GM19025 (cell line): Measurements from ENCODE around the gene MMRN1.

Source experiments
- ATAC-seq: cut with Tn5 transposase; IDR thresholded peaks from one replicate; pipeline ENCODE4 v1.9.1; 2021; ENCODE audit warnings: mild to moderate bottlenecking, low read depth, moderate library complexity; ENCODE audit not compliant: unreplicated experiment

The MMRN1 gene

DNA sequence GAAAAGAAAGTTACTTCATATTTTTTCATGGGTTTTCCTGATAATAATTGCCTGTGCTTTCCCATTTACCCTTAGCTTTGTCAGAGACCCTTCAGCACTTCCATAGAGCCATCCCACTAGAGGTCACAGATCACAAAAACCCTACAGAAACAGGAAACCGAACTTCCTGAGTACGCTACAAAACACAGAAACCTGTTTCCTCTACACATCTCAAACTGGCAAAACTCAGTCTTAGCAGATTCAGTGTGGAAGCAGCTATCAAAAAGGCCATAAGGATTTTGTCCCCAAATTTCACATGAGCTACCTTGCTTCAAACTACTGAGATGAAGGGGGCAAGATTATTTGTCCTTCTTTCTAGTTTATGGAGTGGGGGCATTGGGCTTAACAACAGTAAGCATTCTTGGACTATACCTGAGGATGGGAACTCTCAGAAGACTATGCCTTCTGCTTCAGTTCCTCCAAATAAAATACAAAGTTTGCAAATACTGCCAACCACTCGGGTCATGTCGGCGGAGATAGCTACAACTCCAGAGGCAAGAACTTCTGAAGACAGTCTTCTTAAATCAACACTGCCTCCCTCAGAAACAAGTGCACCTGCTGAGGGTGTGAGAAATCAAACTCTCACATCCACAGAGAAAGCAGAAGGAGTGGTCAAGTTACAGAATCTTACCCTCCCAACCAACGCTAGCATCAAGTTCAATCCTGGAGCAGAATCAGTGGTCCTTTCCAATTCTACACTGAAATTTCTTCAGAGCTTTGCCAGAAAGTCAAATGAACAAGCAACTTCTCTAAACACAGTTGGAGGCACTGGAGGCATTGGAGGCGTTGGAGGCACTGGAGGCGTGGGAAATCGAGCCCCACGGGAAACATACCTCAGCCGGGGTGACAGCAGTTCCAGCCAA is at the start of gene MMRN1:
TSS of gene MMRN1 (plus strand) at position 206 of the 902 bp plus-strand sequence. CDS start at position 324, 118 bp downstream.
- peak; percentile 62 for ATAC-seq

DNA sequence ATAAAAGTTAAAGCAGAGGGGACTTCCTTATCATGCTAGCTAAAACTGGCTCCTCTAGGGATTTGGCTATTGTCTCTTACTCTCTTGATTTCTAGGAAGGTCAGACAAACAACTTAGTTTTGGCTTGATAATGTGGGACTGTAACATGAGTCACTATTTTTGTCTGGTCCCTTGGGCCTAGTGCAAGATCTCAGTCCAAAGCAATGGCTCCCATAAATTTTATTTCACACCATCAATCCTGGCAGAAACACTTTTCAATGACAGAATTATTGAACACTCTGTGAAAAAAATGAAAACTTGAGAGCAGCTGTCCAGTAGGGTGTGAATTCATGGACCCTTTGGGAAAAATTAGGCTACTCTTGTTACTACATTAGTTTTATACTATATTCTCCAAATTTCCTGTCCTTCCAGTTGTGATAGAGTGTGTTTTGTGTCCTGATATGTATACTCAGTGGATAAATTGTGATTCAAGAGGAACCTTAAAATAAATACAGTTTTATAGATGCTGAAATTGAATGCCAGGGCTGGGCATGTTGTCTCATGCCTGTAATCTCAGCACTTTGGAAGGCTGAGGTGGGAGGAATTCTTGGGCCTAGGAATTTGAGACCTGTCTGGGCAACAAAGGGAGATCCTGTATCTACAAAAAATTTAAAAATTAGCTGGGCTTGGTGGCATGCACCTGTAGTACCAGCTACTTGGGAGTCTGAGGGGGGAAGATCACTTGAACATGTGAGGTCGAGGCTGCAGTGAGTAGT is 46.9 kb upstream of the MMRN1 start:
- no peak for ATAC-seq

GRCh38 chr4:89855236-89855635 is 39.4 kb upstream of the MMRN1 start:
- no peak for ATAC-seq

- ATAC-seq = no peak
These were observed 33.7 kb upstream of the MMRN1 start for GRCh38 chr4:89860971-89861370.

- no peak for ATAC-seq
These were observed 31.1 kb upstream of the MMRN1 start for GRCh38 chr4:89863533-89863932.

DNA sequence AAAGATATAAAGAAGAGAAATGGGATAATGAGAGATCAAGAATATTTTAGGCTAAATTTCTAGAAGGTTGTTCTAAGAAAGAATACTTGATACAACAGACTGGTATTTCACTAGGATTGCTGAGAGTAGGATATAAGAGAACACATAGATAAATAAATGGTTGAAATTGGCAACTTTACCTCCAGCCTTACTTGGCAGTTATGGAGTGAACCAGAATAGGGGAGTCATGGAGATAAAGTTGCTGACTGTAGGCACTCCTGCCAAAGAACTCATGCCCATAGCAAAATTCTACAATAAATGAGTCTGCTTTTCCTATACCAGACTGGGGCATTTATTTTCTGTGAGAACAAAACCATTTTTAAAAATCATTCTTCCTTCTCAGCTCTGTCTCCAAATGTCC is 26.4 kb upstream of the MMRN1 start:
- ATAC-seq = no peak

DNA sequence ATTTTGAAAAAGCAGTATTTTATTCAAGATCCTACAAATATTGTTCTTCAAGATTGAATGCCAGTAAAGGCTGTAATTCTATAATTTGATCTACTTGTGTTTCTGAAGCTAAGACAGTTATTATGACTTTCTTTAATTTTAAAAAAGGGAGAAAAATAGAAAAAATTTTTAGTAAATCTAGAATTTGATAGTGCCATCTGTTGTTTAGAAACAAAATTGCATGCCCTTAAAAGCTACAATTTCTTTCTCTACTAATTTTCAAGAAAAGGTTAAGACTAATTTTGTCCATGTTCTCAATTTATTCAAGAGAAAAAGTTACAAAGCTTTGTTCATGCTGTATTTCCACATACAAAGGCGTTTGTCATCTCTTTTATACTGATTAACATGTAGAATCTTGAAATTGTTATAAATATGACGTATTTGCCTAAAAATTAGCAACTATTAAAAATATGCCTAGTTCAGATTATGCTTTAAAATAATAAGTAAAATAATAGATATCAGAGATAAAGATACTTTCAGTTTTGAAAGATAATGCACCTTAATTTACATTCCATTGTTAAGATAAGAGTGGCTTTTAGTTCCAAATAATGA is 25.6 kb upstream of the MMRN1 start:
- no peak for ATAC-seq

- no peak for ATAC-seq
These were observed 23.4 kb upstream of the MMRN1 start for GRCh38 chr4:89871211-89871610.

GRCh38 chr4:89876548-89876947 is 18.1 kb upstream of the MMRN1 start:
- no peak for ATAC-seq

DNA sequence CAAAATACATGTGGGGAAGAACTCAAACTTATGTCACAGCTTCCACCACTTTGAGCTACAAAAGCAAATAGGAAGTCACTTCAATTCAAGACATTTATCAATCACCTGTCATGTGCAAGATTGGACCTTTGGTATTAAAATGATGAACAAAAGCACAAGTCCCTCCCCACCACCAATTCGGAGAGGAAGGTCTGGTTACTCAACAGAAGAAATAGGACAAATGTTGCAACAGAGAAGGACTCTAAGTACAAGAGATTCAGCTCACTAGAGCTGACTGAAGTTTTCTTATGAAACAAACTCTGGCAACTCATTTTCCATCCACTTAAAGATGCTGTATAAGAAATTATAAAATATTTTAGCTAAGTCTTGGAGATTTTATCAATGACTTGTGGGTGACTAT is 16.0 kb upstream of the MMRN1 start:
- no peak for ATAC-seq

- no peak for ATAC-seq
These were observed 15.4 kb upstream of the MMRN1 start for GRCh38 chr4:89879215-89879614.

- ATAC-seq = no peak
These were observed 5.4 kb upstream of the MMRN1 start for GRCh38 chr4:89889289-89889688.

GRCh38 chr4:89897867-89898266 is 3.2 kb downstream of the MMRN1 start:
- ATAC-seq = no peak

GRCh38 chr4:89898304-89898716 is 3.7 kb downstream of the MMRN1 start:
- ATAC-seq = peak; percentile 48

DNA sequence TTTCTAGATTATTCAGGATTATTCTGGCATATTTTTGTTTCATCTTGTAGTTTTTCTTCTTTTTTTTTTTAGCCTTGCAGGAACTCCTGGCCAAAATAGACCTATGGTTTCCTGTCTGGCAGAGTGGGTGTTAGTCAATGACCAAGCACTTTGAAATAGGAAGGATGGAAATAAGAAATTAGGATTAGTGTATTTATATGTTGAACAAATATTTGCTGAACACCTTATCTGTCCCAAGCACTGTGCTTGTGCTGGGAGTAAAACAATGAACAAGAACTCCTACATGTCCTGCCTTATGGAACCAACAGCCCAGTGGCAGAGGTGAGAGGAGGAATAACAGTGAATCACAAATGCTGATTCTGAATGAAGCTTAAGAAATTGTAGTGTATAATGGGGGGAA is 4.5 kb downstream of the MMRN1 start:
- no peak for ATAC-seq

GRCh38 chr4:89899854-89900253 is 5.2 kb downstream of the MMRN1 start:
- no peak for ATAC-seq

DNA sequence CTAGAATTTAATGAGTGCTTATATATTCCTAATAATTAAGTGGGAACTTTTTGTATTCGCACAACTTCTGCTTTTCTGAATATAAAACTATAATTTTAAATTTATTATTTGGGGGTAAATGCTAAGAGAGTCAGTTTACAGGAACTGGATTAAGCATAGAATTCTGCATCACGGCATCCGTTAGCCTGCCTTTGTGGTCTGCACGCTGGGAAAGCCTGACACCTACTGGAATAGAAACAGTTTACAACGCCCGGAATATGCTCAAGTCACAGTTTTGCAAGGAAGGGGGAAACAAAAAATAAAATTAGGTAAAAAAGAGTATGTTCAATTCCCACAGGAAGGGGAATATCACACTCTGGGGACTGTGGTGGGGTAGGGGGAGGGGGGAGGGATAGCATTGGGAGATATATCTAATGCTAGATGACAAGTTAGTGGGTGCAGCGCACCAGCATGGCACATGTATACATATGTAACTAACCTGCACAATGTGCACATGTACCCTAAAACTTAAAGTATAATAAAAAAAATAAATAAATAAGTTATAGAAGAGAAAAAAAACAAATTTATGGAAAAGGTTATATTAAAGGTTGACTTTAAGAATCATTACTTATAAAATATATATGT is 7.3 kb downstream of the MMRN1 start:
- peak; percentile 67 for ATAC-seq

DNA sequence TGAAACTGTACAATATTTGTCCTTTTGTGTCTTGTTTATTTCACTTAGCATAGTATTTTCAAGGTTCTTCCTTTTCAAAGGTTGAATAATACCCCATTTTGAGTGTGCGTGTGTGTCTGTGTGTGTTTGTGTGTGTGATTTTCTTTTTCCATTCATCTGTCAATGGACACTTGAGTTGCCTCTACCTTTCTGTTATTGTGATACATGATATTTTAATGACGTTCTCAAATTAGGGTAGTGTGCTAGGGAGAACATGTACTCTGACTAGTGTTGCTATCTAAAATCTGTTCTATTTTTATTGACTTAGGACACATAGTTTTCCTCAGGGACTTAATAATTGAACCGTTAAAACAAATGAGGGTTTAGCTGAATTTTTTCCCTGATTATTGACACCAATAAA is 9.9 kb downstream of the MMRN1 start:
- no peak for ATAC-seq

- ATAC-seq = no peak
These were observed 11.7 kb downstream of the MMRN1 start for GRCh38 chr4:89906316-89906715.

GRCh38 chr4:89906777-89907521 is 12.3 kb downstream of the MMRN1 start:
- no peak for ATAC-seq
